Stimulated activated CD8-positive, alpha-beta memory T cell treated with anti-CD3 and anti-CD28 coated beads, Interleukin-4, amount 100 ng/mL, for 1 hour (primary cell): Measurements from ENCODE around the gene MPG.

ENCODE experiments used
- DNase-seq, 2 donors: peaks; one replicate each; pipeline ENCODE4 v3.0.0-alpha.2; 2020; ENCODE audit warnings: low read depth in 2 of 2, low spot score in 1 of 2

MPG gene

DNA sequence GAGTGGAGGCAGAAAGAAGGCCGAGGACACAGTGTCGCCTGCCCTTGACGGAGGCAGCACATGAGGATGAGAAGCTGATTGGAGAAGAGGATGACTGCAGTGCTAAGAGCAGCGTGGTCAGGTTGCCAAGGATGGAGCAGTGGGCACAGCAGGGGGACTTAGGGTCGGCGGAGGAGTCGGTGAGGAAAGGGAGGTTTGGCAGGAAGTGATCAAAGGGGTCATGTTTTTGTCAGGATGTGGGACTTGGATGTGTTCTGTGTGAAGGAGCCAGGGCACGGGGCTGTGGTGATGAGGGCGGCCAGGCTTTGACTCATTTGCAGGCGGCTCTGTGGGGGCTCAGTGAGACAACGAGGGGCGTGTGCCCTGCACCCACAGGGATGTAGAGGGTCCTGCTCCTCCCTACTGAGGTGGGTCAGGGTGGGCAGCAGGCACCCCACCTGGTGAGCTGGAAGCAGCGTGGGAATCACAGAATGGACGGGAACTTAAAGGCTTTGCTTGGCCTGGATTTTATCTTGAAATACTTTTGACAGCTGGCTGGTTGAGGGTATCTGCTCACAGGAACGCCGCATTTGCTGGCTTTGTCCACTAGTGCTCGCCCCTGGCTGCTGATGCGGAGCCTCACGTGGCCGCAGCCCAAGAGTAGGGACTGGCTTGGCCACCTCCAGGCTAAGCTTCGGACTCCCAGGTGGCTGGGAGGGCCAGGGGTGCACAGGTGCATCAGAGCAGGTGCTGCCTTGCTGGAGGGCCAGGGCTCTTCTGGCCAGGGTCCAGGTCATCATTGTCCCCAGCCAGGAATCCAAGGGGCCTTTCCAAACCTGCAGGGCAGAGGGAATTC is 6.0 kb downstream of the MPG start:
- no peak for DNase-seq

DNA sequence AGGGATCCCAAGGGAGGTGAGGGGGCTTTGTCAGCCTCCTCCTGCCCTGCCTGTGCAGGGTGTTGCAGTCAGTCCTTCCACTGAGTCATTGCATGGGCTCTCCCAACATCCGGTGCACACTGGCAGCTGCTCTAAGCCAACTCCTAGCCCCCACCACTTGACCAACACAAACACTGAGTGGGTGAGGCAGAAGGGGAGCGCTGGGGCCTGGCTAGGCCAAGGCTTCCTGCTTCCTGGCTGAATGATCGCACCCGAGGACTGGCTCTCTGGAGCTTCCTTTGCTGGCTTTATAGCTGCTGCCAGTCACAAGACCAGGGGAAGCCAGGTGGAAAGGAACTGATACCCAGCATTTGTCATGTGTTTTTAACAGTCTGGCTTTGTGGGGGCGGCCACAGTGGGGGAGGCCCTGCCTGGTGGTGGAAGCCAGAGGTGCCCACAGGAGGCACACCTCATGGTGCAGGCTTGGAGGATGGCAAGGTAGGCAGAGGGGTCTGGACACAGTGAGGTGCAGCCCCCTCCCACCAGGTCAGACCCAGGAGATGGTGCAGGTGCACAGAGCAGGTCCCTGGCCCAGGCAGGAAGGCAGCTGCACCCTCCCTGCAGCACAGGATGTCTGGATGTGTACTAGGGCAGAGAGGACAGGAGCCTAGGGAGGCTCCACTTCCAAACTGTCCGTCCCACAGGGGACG is 6.8 kb downstream of the MPG start:
- DNase-seq: peak; percentile 26 to 31

GRCh38 chr16:85407-85782 is 7.4 kb downstream of the MPG start:
- no peak for DNase-seq

GRCh38 chr16:85865-86264 is 7.8 kb downstream of the MPG start:
- DNase-seq: no peak

DNA sequence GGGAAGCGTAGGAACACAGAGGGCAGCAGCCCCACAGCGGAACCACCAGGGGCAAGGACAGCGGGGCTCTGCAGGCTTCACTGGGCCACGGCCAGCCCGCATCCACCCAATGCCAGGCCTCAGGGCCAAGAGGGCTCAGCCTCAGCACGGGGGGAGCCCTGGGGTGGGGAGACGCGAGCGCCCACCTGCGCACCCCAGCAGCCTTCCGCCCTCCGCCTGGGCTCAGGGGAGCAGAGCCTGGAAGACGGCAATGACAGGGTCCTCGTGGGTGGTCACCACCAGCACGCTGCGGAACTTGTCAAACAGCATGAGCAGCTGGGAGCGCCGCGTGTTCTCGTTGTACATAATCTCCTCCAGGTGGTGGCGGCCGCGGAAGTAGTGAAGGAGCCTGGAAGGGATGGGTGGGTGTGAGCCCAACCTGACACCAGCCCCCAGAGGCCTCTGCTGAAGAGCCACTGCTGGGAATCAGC is 8.5 kb downstream of the MPG start:
- no peak for DNase-seq

GRCh38 chr16:88613-89012 is 10.6 kb downstream of the MPG start:
- no peak for DNase-seq

- DNase-seq: no peak
Measured at GRCh38 chr16:89391-90302, 11.6 kb downstream of the MPG start.

DNA sequence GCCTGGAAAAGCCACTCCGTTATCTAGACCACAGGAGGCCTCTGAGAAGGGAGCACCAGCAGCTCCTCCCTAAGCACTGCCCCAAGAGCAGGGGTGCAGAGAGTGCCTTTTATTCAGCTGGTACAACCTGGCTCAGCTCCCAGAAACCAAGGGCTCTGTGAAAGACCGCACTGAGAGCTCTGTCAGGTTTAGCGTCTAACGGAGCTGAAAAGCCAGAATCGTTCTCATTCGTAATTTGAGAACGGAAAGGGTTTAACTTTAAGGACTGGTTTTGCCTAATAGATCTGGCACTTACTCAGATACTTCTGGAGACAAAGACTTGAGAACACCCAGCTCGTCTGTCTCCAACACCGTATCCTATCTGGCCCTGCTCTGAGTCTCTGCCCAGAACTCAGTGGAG is 13.5 kb downstream of the MPG start:
- DNase-seq: no peak

DNA sequence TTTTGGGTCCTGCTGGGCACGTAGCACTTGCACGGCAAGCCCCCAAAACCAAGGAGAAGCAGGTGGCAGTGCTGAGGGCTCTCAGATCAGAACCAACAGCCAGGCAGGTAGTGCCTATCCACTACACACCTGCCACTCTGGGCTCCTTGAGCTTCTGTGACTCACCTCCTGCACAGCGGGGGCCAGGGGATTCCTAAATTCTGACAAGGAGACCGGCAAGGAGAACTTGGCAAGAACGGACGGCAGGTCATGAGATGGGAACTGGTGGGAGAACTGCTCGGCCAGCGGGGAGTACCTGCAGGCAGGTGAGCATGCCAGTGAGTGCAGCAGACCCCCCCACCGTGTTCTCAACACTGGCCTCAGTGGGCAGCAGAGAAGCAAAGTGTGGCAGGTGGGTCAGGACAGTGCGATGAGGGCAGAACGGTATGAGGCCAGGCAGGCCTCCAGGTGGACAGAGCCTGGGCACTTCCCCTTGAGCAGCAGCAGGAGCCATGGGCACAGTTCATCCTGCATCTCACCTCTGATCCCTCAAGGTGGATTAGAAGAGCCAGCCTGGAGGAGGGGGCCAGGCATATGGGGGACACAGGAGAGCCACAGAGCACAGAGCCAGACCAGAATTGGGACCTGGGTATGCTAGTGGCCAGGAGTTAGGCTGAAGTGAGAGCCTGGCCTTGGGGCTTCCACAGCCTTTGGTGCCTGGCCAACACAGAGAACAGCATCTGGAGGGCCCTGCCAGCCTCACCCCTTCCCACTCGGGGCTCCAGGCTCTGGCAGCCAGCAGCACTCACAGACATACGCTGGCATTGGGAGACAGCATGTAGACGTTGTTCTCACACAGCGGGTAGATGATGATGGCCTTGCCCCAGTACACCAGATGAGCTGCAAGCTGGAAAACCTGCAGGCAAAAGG is 14.7 kb downstream of the MPG start:
- DNase-seq: no peak

DNA sequence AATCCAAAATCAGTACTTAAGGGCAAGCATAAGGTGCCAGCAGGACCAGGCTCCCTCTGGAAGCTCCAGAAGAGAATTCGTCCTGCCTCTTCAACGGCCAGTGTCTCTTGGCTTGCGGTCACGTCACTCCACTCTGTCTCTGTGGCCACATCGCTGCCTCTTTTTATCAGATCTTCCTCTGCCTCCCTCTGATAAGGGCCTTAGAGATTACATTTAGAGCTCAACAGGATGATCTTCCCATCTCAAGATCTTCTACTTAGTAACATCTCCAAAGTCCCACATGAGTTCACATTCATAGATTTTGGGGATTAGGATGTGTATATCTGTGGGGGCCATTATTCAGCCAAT is 16.9 kb downstream of the MPG start:
- no peak for DNase-seq

- DNase-seq: peak; percentile 76 to 78
Measured at GRCh38 chr16:96935-97381, 18.9 kb downstream of the MPG start.

DNA sequence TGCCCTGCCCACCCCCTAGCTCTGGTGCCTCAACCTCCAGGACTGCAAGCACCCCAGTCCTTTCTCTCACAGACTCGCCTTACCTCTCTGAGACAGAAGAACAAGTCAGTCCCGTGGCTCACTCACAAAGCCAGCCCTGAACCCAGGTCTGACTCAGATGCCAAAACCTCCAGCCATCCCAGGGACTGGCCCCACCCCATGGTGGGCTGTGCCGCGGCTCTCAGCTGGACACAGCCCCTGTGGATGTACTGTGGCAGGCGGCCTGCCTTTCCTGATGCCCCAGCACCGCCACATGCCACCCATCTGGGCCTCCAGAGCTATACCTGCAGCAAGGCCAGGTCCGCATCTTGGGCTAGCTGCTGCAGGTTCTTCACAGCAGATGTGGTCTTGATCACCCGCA is 19.8 kb downstream of the MPG start:
- no peak for DNase-seq

- no peak for DNase-seq
Measured at GRCh38 chr16:100989-101388, 23.0 kb downstream of the MPG start.

DNA sequence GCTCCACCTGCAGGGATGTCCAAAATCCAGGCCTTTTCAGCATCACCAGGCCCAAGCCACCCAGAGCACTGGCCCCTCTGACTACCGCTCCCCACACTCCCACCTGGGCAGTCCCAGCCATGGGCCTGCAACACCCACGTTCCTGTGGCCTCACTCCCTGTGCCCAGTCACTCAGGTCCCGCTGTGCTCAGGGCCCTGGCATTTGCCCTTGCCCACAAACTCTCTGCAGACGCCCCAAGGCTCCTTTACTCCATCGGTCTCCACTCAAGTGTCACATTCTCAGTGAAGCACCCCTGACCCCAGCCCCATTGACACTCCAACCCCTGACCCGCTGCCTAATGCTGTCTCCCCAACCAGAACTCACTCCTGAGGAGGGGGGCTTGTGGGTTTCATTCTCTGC is 23.6 kb downstream of the MPG start:
- no peak for DNase-seq

DNA sequence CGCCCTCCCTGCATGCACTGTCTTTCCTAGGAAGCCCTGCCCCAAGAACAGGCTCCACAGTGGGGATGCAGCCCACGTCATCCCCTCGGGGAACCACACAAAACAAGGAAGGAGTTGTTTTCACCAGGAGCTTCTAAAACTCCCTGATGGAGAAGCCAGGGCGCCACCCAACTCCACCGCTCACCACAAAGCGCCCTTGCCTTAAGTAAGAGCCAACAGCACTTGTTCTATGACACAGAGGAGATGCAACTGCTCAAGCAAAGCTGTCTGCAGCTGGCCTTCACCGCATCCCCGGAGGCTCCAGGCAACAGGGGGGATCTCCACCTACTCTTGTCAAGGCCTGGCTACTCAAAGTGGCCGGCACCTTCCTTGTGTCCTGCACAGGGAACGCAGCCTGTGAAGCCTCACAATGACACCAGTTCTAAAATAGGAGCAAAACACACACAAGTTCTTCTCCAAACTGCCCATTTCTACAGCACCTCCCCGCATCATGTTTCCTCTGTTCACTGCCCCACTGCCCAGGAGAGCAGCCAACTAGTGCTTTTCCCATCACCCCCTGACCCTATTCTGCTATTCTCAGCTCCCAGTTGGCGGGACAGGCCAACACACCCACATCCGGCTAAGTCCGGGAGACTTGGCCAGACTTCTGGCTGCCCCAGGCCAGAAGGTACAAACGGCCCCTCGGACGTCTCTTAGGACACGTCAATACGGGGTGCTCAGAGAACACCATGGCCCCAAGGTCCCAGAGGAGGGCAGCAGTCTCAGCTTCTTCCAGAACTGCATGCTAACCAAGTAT is 24.2 kb downstream of the MPG start:
- DNase-seq: no peak

DNA sequence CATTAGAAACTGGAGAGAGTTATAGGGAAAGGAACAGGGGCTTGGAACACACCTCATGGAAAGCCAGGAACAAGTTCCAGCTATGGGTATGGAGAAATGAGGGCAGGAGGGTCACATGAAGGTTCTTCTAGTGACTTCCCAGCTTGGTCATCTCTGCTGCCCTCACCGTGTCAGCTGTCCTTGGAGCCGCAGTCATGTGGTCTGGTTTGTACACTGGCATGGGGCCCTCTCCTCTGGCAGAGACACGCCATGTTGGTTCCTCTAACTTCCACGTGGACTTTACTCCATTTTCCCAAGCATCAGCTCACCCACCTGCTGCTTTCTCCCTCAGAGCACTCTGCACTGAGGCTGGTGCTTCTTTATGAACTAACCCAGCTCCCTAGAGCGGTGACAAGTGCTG is 26.3 kb downstream of the MPG start:
- no peak for DNase-seq

- DNase-seq: no peak
Measured at GRCh38 chr16:104928-105327, 26.9 kb downstream of the MPG start.

GRCh38 chr16:105521-105920 is 27.5 kb downstream of the MPG start:
- DNase-seq: no peak

- DNase-seq: peak in 1 of 2 donors; percentile 40
Measured at GRCh38 chr16:106623-107324, 28.7 kb downstream of the MPG start.
